SKM-1 treated with dmso at 0.1 percent for 144 hours (cell line): Measurements from ENCODE around the gene GIGYF1.
A peak's percentile ranks its signal among the peaks of the same experiment; 100 is the strongest.
"Not testable (repeated sequence)": the region's sequence is repeated elsewhere in the genome, so short reads cannot be mapped to it uniquely, and the experiment has no call there.

Experiments
- DNase-seq: peaks from one replicate; lab custom pipeline; 2025; ENCODE audit not compliant: unreplicated experiment; lab: John Stamatoyannopoulos, UW

The GIGYF1 gene

DNA sequence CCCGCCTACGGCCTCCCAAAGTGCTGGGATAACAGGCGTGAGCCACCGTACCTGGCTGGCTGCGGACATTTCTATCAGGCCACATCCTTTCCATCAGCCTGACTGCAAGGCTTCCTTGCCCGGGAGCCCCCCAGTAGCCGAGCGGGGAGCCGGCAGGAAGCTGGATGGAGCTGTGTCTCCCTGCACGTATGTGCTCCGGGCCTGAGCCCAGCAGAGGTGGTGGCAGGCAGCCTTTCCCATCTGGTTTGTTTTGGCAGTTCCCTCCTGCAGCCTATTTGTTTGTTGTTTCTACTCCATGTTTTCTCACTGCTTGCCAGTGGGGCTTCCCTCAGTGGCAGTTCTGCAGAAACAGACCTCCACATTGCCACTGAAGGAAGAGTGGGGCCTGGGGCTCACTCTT lies 17.3 kb upstream of the GIGYF1 start:
- DNase-seq, result no peak

GRCh38 chr7:100710452-100710851 lies 16.4 kb upstream of the GIGYF1 start:
- no peak for DNase-seq

DNA sequence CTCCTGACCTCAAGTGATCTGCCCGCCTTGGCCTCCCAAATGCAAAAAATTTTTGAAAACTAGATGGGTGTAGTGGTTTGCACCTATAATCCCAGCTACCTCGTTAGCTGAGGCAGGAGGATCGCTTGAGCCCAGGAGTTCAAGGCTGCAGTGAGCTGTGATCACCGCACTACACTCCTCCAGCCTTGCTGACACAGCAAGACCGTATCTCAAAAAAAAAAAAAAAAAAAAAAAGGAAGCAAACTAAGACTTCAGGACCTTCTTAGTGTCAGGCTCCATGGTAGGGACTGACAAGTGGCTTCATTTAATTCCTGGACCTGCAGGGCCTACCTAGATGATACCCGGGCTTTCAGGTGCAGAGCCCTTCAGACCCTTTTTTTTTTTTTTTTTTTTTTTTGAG lies 14.3 kb upstream of the GIGYF1 start:
- no peak for DNase-seq

DNA sequence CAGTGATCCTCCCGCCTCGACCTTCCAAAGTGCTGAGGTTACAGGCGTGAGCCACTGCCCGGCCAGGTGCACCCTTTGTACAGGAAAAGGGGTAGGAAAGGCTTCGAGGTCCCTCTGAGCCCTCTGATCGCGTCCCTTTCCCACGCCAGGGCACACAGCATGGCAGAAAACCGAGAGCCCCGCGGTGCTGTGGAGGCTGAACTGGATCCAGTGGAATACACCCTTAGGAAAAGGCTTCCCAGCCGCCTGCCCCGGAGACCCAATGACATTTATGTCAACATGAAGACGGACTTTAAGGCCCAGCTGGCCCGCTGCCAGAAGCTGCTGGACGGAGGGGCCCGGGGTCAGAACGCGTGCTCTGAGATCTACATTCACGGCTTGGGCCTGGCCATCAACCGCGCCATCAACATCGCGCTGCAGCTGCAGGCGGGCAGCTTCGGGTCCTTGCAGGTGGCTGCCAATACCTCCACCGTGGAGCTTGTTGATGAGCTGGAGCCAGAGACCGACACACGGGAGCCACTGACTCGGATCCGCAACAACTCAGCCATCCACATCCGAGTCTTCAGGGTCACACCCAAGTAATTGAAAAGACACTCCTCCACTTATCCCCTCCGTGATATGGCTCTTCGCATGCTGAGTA lies 12.7 kb upstream of the GIGYF1 start:
- DNase-seq, result no peak

DNA sequence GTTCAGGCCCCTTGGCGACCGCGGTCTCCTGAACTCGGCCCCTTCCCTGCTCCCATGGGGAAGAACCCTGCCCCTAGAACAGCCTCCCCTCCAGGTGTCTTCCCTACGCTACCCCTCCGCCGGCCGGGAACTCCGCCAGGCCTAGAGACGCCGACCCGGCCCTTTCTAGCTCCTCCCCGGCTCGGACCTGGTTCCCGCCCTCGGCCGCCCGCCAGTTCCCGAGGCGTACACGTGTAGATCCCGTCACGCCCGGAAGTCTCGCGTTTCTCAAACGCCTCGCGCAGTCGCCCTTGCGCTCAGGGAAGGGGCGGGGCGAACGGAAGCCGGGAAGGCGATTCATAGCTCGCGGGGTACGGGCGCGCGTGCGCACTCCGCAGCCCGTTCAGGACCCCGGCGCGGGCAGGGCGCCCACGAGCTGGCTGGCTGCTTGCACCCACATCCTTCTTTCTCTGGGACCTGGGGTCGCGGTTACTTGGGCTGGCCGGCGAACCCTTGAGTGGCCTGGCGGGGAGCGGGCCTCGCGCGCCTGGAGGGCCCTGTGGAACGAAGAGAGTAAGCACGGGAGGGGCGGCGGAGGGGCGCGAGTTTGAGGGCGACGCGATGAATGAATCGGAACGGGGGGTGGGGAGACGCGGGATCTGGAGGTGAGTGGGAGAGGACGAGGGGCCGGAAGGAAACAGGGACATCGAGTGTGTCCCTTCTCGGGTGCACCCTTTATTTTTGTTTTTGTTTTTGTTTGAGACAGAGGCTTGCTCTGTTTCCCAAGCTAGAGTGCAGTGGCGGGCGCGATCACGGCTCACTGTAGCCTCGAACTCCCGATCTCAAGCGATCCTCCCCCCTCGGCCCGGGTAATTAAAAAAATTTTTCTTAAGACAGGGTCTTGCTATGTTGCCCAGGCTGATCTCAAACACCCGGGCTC lies 12.0 kb upstream of the GIGYF1 start, which contains the start of gene POP7:
Gene POP7, plus strand, starts transcription at position 369 of the 919 bp plus-strand sequence. CDS start 710 bp downstream, outside the sequence.
- DNase-seq, result peak; percentile 96

GRCh38 chr7:100705320-100705752 lies 11.3 kb upstream of the GIGYF1 start:
- peak; percentile 37 for DNase-seq

DNA sequence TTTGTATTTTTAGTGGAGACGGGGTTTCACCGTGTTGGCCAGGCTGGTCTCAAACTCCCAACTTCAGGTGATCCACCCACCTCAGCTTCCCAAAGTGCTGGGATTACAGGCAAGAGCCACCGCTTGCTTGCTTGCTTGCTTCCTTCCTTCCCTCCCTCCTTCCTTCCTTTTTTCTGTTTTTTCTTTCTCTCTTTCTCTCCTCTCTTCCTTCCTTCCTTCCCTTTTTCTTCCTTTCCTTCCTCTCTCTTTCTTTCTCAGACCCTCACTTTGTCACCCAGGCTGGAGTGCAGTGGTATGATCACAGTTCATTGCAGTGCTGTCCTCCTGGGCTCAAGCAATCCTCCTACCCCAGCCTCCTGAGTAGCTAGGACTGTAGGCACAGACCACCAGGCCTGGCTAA lies 7.0 kb upstream of the GIGYF1 start:
- DNase-seq, result not testable (repeated sequence)

- no peak for DNase-seq
These were observed 5.0 kb upstream of the GIGYF1 start for GRCh38 chr7:100699018-100699417.

DNA sequence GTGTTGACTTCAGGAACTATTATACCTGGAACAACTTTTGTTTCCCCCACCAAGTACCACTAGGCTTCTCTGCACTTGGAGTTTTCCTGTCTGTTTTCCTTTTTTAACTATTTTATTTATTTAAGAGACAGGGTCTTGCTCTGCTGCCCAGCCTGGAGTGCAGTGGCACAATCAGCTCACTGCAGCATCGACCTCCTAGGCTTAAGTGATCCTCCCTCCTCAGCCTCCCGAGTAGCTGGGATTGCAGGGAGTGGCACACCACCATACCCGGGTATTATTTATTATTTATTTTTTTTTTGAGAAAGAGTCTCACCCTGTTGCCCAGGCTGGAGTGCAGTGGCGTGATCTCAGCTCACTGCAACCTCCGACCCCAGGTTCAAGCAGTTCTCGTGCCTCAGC lies 2.1 kb upstream of the GIGYF1 start:
- DNase-seq, result no peak

GRCh38 chr7:100693312-100694097 lies 545 bp downstream of the GIGYF1 start:
- no peak for DNase-seq

- no peak for DNase-seq
These were observed 1.5 kb downstream of the GIGYF1 start for GRCh38 chr7:100692578-100692961.

- peak; percentile 48 for DNase-seq
These were observed 2.1 kb downstream of the GIGYF1 start for GRCh38 chr7:100691676-100692577.

DNA sequence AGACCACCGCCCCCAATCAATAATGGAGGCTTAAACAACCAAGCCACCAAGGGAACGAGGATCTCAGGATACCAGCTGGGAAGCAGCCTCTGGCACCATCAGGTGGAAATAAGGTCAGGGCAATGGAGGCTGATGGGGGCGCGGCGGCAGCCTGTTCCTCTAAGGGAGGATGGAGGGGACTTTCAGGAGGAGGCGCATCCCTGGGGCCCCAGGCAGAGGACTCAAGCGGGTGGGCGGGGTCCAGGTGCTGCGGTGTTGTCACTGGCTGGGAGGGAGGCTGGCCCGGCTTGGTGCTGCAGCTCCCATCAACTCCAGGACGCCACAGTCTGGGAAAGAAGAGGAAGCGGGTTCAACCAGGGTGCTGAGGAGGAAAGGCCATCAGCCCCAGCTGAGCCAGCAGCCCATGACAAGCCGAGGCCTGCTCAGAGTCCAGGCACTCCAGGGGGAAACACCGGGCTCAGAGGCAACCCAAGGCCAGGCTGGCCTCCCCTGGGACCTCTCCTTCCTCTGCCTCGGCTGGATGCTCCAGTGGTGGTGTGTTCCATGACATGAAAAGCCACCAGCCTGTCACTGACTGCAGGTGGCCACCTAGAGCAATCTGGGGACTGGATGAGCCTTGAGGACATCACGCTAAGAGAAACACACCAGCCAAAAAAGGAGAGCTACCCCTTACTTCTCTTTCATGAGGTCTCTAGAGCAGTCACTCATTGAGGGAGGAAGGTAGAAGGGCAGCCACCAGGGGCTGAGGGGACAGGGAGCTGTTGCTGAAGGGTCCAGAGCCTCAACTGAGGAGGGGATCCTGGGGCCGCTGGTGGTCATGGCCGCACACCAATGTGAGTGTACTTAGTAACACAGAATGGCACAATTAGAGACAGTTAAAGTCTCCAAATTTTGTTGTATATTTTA lies 4.6 kb downstream of the GIGYF1 start:
- no peak for DNase-seq

DNA sequence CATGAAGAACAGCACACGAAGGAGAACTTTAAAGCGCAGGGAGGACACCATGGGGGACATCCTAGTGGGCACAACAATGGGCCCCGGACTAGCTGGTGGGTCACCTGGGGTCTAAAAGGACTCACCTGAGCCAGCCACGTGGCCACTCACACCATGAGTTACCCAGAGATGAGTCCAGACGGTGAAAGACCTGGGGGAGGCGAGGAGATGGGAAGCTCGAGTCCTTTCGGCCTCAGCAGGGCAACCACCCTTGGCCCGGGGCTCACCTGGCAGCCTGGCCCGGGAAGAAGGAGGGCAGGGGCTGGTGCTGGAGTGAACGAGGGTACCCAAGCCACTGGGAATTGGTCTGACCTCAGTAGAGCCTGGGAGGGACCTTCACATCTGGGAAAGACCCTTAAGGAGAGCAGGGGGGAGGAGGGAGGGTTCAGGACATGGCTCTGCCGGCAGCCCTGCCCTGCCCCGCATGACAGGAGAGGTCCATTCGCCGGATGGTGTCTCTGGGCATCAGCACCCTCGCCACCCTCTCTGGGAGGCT lies 5.7 kb downstream of the GIGYF1 start:
- DNase-seq, result no peak

- DNase-seq, result no peak
These were observed 6.2 kb downstream of the GIGYF1 start for GRCh38 chr7:100687751-100688300.

- no peak for DNase-seq
These were observed 6.8 kb downstream of the GIGYF1 start for GRCh38 chr7:100687261-100687660.

GRCh38 chr7:100686822-100687211 lies 7.2 kb downstream of the GIGYF1 start:
- no peak for DNase-seq

- no peak for DNase-seq
These were observed 7.7 kb downstream of the GIGYF1 start for GRCh38 chr7:100686201-100686821.
